SJCRH30 (cell line): ENCODE data around the gene MAPK8. TPM values are rescaled to one million over a fixed set of nuclear protein-coding genes. Genes with fewer than 3 reads are reported as not detected.

ENCODE experiments used
- DNase-seq, 2 experiments: peaks; one replicate each; pipeline ENCODE4 v3.0.0-alpha.2; 2015 to 2020
- H3K27ac ChIP-seq: fragments of 250-450 bp; sonication (Bioruptor Pico); 2 replicates; pipeline ENCODE4 v1.5.1; 2020; ENCODE audit warnings: mild to moderate bottlenecking, moderate library complexity
- H3K27me3 ChIP-seq: fragments of 250-450 bp; sonication (Bioruptor Pico); 2 replicates; pipeline ENCODE4 v1.5.1; 2020; ENCODE audit warnings: mild to moderate bottlenecking, moderate library complexity
- H3K36me3 ChIP-seq: fragments of 250-450 bp; sonication (Bioruptor Pico); 2 replicates; pipeline ENCODE4 v1.5.1; 2020; ENCODE audit warnings: mild to moderate bottlenecking, moderate library complexity
- H3K4me1 ChIP-seq: fragments of 250-450 bp; sonication (Bioruptor Pico); 2 replicates; pipeline ENCODE4 v1.5.1; 2020; ENCODE audit warnings: mild to moderate bottlenecking, moderate library complexity
- H3K4me3 ChIP-seq: fragments of 250-450 bp; sonication (Bioruptor Pico); 2 replicates; pipeline ENCODE4 v1.5.1; 2020; ENCODE audit warnings: mild to moderate bottlenecking, moderate library complexity
- H3K9me3 ChIP-seq: fragments of 250-450 bp; sonication (Bioruptor Pico); replicated peaks from 2 replicates; pipeline ENCODE4 v1.5.1; 2020; ENCODE audit warnings: mild to moderate bottlenecking, moderate library complexity
- total RNA-seq: library from RNA; depleted of rRNA; stranded (reverse); fragments of >200 nt; shearing (Covaris generic); gene quantifications from 2 replicates; pipeline ENCODE4 v1.2.3, GENCODE V29; 2014

The MAPK8 gene
- total RNA-seq, 1 experiment from 2014 or later = 58.7 TPM

DNA sequence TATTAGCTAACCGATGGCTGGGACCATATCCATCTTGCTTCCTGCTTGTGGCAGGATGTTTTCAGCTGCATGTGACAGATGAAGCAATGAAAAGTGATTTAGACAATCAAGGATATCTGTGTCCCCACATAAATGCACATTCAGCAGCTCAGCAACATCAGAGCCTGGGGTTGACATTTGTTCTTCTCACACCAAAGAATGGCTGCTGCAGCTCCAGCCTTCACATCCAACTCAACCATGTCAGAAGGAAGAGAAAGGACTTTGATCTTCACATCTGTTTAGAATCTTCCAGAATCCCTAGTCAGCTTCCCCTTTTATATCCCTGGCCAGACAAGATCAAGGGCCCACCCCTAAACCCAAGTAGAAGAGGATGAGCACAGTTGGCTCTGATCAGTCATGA lies 20.1 kb upstream of the MAPK8 start:
- Histone ChIP-seq H3K27me3 (no peaks in the 10 kb centered on the region), H3K9me3 (no peaks in the 10 kb centered on the region), H3K27ac (no peak overlapping the region), H3K4me3 (no peak overlapping the region), H3K36me3 (no peaks in the 10 kb centered on the region), H3K4me1 (no peaks in the 10 kb centered on the region)
- no peak for DNase-seq

DNA sequence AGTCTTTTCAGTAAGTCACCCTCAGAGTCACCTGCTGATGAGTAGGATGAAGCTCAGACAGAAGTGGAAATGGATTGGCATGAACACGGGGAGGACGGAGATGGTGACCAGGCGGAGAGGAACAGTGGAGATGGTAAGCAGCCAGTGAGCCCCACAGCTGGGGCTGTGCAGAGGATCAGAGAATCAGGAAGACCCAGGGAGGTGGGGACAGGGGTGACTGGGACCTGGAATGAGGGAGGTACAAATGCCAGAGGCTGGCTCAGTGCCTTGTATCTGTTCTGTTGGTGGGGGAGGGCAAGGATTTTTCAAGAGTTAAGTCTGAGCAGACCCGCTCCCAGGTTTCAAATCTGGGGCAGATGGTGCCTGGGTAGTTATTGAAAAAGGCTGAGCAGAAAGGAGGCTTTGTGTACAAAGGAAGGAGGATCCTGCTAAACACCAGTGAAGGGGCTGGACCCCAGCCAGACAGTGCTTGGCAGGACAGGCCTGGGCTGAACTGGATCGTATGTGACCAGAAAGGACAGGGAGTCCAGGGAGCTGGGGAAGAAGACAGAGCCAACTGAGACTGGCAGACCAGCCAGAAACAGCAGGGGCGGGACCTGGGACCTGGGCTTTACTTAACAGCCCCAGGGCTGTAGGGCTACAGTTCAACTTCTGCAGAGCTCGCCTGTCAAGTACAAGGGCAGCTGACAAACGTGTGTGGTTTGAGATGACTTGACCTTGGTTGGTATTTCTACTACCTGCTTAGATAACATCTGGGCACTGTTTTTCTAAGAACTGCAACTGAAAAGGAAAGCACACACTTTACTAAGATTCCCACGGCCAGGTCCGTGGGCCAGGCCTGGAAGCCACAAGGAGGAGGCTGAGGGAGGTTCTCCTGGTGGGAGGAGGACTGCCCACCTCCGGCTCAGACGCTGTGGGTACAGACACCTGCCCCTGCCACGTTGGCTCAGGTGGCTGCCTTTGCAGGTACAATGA lies 18.8 kb upstream of the MAPK8 start:
- Histone ChIP-seq H3K4me1 (no peaks in the 10 kb centered on the region), H3K27ac (no peak overlapping the region), H3K4me3 (no peak overlapping the region), H3K36me3 (no peaks in the 10 kb centered on the region), H3K27me3 (no peaks in the 10 kb centered on the region), H3K9me3 (no peaks in the 10 kb centered on the region)
- no peak for DNase-seq

DNA sequence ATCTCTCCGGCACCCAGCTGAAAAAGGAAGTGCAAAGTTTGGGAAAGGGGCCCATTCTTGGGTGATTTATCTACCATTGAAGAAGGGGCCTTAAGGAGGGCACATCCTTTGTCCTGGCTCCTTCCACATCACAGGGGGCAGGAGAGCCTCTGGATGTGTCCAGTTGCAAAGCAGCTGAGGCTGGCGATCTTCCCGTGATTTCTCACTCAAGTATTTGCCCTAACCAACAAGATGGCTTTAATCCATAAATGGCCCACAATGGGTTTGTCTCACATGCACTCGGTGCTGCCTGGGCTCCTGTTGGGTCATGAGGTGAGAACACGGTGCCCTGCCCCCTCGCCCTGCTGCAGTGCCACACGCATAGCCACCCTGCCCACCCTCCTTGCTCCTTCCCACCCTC lies 17.8 kb upstream of the MAPK8 start:
- Histone ChIP-seq H3K36me3 (no peaks in the 10 kb centered on the region), H3K9me3 (no peaks in the 10 kb centered on the region), H3K27ac (no peak overlapping the region), H3K4me3 (no peak overlapping the region), H3K27me3 (no peaks in the 10 kb centered on the region), H3K4me1 (no peaks in the 10 kb centered on the region)
- no peak for DNase-seq

DNA sequence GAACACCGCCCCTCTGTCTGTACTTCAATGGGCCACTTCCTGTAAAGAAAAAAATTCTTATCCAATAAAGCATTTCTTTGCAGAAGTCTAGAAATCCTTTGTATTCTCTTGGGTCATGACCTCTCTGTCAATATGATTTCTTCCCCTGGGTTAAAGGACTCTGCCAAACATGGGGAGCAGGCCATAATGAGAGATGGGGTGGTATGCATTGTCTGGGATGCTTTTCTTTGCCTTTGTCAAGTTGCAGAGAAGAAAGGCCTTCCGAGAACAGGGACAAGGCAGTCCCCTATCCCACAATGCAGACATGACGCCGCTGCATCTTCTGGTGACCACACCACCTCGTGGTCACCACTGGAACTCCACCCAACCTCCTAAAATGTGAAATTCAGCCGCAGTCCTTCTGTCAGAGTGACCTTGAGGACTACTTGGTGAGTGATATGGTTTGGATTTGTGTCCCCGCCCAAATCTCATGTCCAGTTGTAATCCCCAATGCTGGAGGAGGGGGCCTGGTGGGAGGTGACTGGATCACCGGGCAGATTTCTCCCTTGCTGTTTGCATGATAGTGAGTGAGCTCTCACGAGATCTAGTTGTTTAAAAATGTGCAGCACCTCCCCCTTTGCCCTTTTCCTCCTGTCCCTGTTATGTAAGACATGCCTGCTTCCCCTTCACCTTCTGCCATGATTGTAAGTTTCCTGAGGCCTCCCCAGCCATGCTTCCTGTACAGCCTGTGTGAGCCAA lies 16.8 kb upstream of the MAPK8 start:
- H3K27ac ChIP-seq = no peak overlapping the region
- no peaks in the 10 kb centered on the region for H3K4me1 ChIP-seq
- H3K27me3 ChIP-seq = no peaks in the 10 kb centered on the region
- no peaks in the 10 kb centered on the region for H3K9me3 ChIP-seq
- no peak overlapping the region for H3K4me3 ChIP-seq
- no peaks in the 10 kb centered on the region for H3K36me3 ChIP-seq
- peak; percentile 27 to 65 for DNase-seq

DNA sequence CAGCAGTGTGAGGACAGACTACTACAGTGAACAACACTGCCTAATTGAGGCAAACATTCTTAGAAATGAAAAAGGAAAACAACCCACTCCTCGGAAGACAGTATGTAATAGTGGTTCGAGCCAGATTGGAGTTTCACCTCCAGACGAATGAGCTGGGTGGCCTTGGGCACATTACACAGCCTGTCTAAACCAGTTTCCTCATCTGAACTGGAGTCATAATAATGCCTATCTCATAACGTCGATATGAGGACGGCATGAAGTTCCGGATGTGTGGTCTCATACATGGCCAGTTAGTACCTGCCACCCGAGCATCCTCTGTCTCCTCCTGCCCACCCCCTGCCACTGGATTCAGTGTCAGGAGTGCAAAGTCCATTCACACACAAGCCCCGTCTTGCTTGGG lies 16.2 kb upstream of the MAPK8 start:
- Histone ChIP-seq H3K4me3 (no peak overlapping the region), H3K36me3 (no peaks in the 10 kb centered on the region), H3K4me1 (no peaks in the 10 kb centered on the region), H3K9me3 (no peaks in the 10 kb centered on the region), H3K27me3 (no peaks in the 10 kb centered on the region), H3K27ac (no peak overlapping the region)
- DNase-seq = no peak

DNA sequence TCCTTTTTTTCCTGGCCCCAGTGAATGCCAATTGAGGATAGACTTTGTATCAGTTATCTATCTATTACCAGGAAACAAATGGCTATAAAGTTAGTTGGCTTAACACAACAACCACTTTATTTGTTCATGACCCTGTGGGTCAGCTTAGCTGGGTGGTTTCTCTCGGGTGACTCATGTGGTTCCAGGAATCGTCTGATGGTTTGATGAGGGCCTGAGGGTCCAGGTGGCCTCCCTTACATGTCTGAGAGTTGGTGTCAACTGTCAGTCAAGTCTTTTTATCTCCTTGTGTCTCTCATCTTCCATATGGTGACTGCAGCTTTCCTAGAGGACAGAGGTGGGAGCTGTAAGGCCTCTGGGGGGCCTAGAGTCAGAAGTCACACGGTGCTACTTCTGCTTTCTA lies 15.3 kb upstream of the MAPK8 start:
- Histone ChIP-seq H3K27ac (no peak overlapping the region), H3K9me3 (no peaks in the 10 kb centered on the region), H3K4me3 (no peak overlapping the region), H3K4me1 (no peaks in the 10 kb centered on the region), H3K27me3 (no peaks in the 10 kb centered on the region), H3K36me3 (no peaks in the 10 kb centered on the region)
- no peak for DNase-seq

DNA sequence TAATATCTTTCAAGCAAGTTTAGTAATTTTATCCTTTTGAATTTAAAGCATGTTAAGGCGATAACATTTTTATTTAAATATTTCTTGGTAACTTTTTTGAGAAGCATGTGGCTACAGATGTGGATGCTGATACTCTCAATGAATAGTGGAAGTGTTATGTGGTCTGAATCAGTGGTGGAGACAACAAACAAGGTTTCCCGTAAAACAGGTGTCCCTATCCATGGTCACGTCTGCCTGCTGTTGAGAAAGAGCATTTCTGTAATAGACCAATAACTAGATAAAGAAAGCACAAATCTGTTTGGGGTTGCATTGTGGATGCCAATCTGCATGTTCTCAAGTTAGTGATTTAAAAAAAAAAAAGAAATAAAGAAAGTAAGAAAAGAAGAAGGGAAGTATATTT lies 13.9 kb upstream of the MAPK8 start:
- DNase-seq = no peak
- no peaks in the 10 kb centered on the region for H3K4me1 ChIP-seq
- H3K4me3 ChIP-seq = no peak overlapping the region
- H3K27me3 ChIP-seq = no peaks in the 10 kb centered on the region
- H3K36me3 ChIP-seq = no peaks in the 10 kb centered on the region
- no peaks in the 10 kb centered on the region for H3K9me3 ChIP-seq
- H3K27ac ChIP-seq = no peak overlapping the region

DNA sequence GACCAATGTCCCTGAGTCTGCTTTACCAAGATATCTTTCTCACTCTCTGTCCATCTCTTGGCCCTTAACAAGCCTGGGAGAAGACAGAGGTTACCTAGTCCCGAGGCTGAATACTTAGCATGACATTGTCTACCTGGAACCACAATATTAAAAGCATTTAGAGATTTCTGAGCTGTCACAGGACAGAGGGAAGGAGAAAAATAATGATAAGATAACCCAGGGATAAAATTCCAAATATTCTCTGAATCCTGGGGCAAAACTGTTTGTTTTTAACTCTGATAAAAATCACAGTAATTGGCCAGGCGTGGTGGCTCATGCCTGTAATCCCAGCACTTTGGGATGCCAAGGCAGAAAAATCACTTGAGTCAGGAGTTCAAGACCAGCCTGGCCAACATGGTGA lies 12.0 kb upstream of the MAPK8 start:
- Histone ChIP-seq H3K4me1 (no peaks in the 10 kb centered on the region), H3K9me3 (no peaks in the 10 kb centered on the region), H3K27ac (no peak overlapping the region), H3K4me3 (no peak overlapping the region), H3K27me3 (no peaks in the 10 kb centered on the region), H3K36me3 (no peaks in the 10 kb centered on the region)
- no peak for DNase-seq

DNA sequence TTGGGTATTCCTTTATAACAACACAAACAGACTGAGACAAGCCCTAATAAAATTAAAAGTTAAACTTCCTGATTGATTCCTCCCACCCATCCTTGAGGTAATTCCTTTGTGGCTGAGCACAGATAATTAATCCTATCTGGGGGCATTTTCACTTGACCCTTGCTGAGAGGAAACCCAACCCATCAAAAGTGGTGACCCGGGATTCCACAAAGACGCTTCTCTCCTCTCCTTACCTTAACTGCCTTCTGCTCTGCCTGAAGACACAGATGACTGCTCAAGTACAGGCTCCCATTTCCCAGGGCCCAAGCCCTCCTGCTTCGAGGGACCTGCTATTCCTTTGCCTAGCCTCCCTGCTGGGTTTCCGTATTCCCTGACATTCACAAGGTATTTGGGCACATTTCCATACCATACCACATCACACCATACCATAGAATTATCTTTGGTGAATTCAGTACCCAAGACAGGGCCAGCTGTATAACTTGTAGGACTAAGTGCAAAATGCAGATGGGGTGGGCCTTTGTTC lies 9.8 kb upstream of the MAPK8 start:
- no peaks in the 10 kb centered on the region for H3K9me3 ChIP-seq
- no peak overlapping the region for H3K4me3 ChIP-seq
- DNase-seq = no peak
- H3K4me1 ChIP-seq = no peaks in the 10 kb centered on the region
- H3K27me3 ChIP-seq = no peaks in the 10 kb centered on the region
- H3K27ac ChIP-seq = no peak overlapping the region
- H3K36me3 ChIP-seq = no peaks in the 10 kb centered on the region

DNA sequence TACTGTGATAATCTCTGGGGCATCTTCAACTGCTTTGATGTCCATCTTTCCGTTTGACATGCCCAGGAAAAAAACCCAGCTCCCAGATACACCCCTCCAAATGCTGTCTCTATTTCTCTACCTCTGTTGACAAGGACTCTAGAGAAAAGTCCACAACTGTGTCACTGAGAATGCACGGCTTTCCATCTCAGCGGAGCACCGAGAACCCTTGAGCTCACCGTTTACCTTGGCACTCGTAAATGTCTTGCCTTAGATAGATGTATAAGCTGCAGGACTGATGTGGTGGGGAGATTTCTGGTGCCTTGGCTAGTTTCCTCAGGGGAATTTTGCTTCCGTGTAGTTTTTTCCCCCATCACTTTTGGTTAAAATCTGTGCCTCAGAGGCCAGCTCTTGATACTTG lies 7.4 kb upstream of the MAPK8 start:
- H3K4me1 ChIP-seq = no peaks in the 10 kb centered on the region
- DNase-seq = no peak
- H3K27ac ChIP-seq = no peak overlapping the region

DNA sequence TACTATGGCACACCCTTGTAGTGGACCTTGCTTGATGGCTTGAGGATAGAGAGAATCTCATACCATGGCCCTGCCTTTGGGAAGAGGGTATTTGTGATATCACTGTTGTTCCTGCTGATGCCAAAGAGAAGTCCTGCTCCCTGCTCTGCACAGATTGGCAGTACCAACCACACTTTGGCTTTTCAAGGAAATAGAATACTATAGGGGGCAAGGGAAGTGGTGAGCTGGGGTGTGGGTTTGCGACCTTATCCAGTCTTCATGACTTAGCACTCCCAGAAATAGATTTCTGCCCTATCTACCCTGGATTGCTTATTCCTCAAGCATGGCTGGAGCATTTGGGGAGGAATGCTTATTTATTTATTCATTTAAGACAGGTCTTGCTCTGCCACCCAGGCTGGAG lies 6.8 kb upstream of the MAPK8 start:
- no peaks in the 10 kb centered on the region for H3K4me1 ChIP-seq
- H3K36me3 ChIP-seq = no peaks in the 10 kb centered on the region
- no peak overlapping the region for H3K4me3 ChIP-seq
- H3K9me3 ChIP-seq = no peaks in the 10 kb centered on the region
- H3K27ac ChIP-seq = no peak overlapping the region
- no peaks in the 10 kb centered on the region for H3K27me3 ChIP-seq
- no peak for DNase-seq

More for the DNA sequence above, 7.4 kb upstream of the MAPK8 start:
- Histone ChIP-seq H3K27me3 (no peaks in the 10 kb centered on the region), H3K36me3 (no peaks in the 10 kb centered on the region), H3K4me3 (no peak overlapping the region), H3K9me3 (no peaks in the 10 kb centered on the region)

DNA sequence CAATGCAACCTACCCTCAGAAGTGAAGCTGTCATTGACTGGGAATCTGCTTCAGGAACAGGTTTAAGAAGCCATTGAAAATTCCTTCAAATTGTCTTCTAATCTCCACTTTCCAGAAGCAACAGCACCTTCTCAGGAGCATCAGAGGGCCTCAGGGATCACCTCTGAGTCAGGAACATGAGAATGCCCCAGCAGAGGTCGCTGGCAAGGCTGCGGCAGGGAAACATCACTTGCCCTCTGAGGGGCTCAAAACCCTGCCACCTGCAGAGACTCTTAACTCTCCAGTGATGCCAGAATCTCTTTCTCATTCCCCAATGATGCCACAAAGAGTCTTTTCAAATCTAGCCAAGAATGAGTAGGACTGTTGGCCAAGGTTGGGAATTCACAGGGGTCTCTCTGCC lies 5.9 kb upstream of the MAPK8 start:
- no peaks in the 10 kb centered on the region for H3K36me3 ChIP-seq
- no peaks in the 10 kb centered on the region for H3K9me3 ChIP-seq
- no peak overlapping the region for H3K4me3 ChIP-seq
- H3K27ac ChIP-seq = no peak overlapping the region
- DNase-seq = no peak
- no peaks in the 10 kb centered on the region for H3K27me3 ChIP-seq
- H3K4me1 ChIP-seq = no peaks in the 10 kb centered on the region

DNA sequence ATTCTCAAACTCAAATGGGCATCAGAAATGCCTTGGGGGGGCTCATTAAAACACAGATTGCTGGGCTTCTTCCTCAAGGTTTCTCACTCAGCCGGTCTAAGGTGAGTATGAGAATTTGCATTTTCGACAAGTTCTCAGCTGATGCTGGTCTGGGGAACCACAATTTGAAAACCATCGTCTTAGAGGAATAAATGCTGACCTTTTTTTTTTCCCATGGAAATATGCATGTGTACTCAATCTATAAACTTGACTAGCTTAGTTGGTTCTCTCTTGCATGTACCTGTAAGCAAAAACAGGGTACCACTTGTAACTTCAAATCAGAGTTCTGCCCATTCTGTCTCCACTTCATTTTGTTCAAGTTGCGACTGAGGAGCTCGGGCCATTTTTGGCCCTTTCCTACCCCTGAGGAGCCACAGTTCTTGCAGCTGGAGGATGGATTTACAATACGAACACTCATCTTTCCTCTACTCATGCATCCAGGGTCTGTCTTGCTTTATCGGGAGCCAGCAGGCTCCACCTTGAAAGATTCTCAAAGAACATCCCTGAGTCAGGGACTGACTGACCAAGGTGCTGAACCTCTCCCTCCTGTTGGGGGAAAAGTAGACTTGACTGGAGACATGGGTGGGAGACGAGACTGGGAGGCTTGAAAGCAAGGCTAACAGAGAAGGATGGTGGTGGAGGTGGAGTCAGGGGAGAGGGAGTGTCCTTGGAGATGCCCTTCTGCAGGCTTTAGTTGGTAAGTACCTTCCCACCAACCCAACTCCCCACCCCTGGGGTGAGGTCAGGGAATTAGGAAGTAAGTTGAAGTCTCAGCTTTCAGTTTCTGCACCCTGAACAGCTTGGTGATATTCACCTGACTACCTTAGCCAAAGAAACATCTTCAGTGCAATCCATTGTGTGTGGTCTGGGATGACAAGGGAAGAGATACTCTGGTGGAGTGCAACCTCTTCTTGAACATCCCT lies 3.7 kb upstream of the MAPK8 start:
- no peak overlapping the region for H3K4me3 ChIP-seq
- H3K36me3 ChIP-seq = no peaks in the 10 kb centered on the region
- no peaks in the 10 kb centered on the region for H3K27me3 ChIP-seq
- DNase-seq = no peak
- H3K4me1 ChIP-seq = no peaks in the 10 kb centered on the region; the same call in 1 of the 2 replicates
- H3K9me3 ChIP-seq = no peaks in the 10 kb centered on the region
- no peak overlapping the region for H3K27ac ChIP-seq

DNA sequence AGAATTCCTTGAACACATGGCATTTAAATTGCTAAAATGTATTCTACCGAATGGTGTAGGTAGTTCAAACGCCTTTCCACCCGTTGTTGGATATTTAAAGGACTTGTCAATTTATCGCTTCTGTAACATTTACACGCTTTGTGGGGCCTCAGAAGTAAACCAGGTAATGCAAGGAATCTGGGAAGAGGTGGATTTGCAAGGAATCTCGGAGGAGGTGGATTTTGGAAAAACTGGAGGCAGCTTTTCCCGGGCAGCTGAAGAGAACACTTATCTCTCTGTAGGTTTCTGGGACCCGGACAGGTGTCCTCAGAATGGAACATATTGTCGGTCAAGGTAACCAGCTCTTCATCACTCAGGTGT lies 592 bp upstream of the MAPK8 start:
- Histone ChIP-seq H3K9me3 (no peaks in the 10 kb centered on the region), H3K4me3 (peak overlapping the region; percentile 98), H3K27ac (no peak overlapping the region), H3K36me3 (no peaks in the 10 kb centered on the region), H3K4me1 (no peaks in the 10 kb centered on the region; the same call in 1 of the 2 replicates), H3K27me3 (no peaks in the 10 kb centered on the region)
- DNase-seq = no peak
